OCI-LY1 (cell line): ENCODE results near the gene UST.

Source experiments
- EZH2 ChIP-seq: fragments of 200-600 bp; sonication (generic), shearing (Covaris generic); IDR thresholded peaks from 2 replicates; pipeline ENCODE4 v1.8.0; 2017; ENCODE audit warnings: borderline replicate concordance, mixed run types, mild to moderate bottlenecking, antibody characterized with exemption, low read length, moderate library complexity, mixed read lengths
- TF ChIP-seq, protein P1 (sequence below): fragments of 200-600 bp; sonication (generic), shearing (Covaris generic); IDR thresholded peaks from 2 replicates; pipeline ENCODE4 v1.5.1; 2017; ENCODE audit warnings: mild to moderate bottlenecking, antibody characterized with exemption, low read length, moderate library complexity, mixed read lengths

DNA sequence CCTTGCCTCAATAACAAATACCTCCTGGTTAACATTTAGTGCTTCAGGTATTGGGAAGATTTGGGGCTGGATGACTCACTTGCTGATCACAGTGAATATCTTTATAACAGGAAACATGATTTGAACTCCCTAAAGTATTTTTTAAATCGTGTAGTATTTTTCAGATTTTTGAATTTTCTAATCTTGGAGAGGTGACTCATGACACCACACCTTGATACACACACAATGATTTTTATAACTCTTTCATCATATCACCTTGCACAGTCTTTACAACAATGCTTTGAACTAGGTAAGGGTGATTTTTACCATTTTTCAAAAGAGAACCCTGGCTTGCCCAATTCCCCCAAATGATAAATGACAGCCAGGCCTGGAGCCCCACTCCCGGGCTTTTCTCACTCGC is 273.5 kb downstream of the UST start:
- TF ChIP-seq, protein P1, sequence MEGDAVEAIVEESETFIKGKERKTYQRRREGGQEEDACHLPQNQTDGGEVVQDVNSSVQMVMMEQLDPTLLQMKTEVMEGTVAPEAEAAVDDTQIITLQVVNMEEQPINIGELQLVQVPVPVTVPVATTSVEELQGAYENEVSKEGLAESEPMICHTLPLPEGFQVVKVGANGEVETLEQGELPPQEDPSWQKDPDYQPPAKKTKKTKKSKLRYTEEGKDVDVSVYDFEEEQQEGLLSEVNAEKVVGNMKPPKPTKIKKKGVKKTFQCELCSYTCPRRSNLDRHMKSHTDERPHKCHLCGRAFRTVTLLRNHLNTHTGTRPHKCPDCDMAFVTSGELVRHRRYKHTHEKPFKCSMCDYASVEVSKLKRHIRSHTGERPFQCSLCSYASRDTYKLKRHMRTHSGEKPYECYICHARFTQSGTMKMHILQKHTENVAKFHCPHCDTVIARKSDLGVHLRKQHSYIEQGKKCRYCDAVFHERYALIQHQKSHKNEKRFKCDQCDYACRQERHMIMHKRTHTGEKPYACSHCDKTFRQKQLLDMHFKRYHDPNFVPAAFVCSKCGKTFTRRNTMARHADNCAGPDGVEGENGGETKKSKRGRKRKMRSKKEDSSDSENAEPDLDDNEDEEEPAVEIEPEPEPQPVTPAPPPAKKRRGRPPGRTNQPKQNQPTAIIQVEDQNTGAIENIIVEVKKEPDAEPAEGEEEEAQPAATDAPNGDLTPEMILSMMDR: no peak
- no peak for TF ChIP-seq EZH2
